Right lobe of liver (tissue), 6 donors: Measurements from ENCODE around the gene CELA3A. TPM values are rescaled to one million over a fixed set of nuclear protein-coding genes. Genes with fewer than 3 reads are reported as not detected.

Experiments
- ATAC-seq, 4 donors: fragments of 200-7000 bp; cut with Tn5 transposase; one replicate each; pipeline ENCODE4 v1.9.1; 2020; ENCODE audit warnings: mild to moderate bottlenecking in 4 of 4, moderate library complexity in 4 of 4
- DNase-seq, 3 donors: peaks; one replicate each; pipeline ENCODE4 v3.0.0-alpha.2; 2020
- H3K27ac ChIP-seq, 3 donors: fragments of 200-600 bp; one replicate each; pipeline ENCODE4 v1.8.0; 2022
- H3K27me3 ChIP-seq, 2 donors: fragments of 200-600 bp; one replicate each; pipeline ENCODE4 v1.8.0; 2022
- H3K36me3 ChIP-seq, 4 donors: fragments of 200-600 bp; sonication (generic) in 1 of 4; one replicate each; pipeline versions ENCODE4 v1.5.1 to v1.8.0; 2017 to 2022; ENCODE audit warnings: control low read depth in 1 of 4
- H3K4me1 ChIP-seq, 4 donors: fragments of 200-600 bp; sonication (generic) in 1 of 4; one replicate each; pipeline versions ENCODE4 v1.5.1 to v1.8.0; 2017 to 2022; ENCODE audit warnings: control low read depth in 1 of 4
- H3K4me3 ChIP-seq, 3 donors: fragments of 200-600 bp; one replicate each; pipeline ENCODE4 v1.8.0; 2022
- H3K9me3 ChIP-seq, 4 donors: fragments of 200-600 bp; sonication (generic) in 1 of 4; one replicate each; pipeline versions ENCODE4 v1.5.1 to v1.8.0; 2017 to 2022; ENCODE audit warnings: control low read depth in 1 of 4
- POLR2A ChIP-seq: fragments of 450-650 bp; IDR thresholded peaks from one replicate; pipeline ENCODE4 v1.6.1; 2017; ENCODE audit warnings: antibody characterized with exemption, mild to moderate bottlenecking
- WGBS: methylation state at CpG from one replicate; pipeline ENCODE4 v1.1.6; 2018; ENCODE audit warnings: low coverage, low lambda C conversion rate; ENCODE audit not compliant: insufficient coverage; ENCODE audit errors: missing lambda C conversion rate; 5-methylcytosine and 5-hydroxymethylcytosine counted together
- intact Hi-C, 2 donors: fragments of 100-400 bp; cut with DNase I; formaldehyde crosslinking; loops; one replicate each; pipeline versions ENCODE4 v1.11.2 to v1.14.1; 2022
- total RNA-seq, 6 experiments: library from RNA; depleted of rRNA in 2 of 6; stranded (reverse); fragments of >200 nt in 2 of 6; fragmentation: NEBNext Ultra II Directional in 3 of 6; extraction: Animal tissue kit (Norgen Biotek cat#: 25700) in 3 of 6; gene quantifications; one replicate each; pipeline versions ENCODE4 v1.1.0 to v1.2.4, GENCODE V29; 2016 to 2023
- TF ChIP-seq, protein P1 (sequence below), 4 donors: fragments of 200-600 bp in 3 of 4; fragments of 450-650 bp in 1 of 4; IDR thresholded peaks; one replicate each; pipeline versions ENCODE4 v1.5.1 to v1.8.0; 2016 to 2022; ENCODE audit warnings: antibody characterized with exemption in 4 of 4, mild to moderate bottlenecking in 2 of 4
- donor health status: DM: no; HTN: yes; CAD: no.
- donor health status: DM: no; HTN: no; CAD: no.
- donor health status: DM: no; HTN: no; CAD: no.
- donor health status: DM: no; HTN: yes; CAD: no.
- donor health status: DM: no; HTN: yes; CAD: no.

CELA3A gene
- total RNA-seq, 6 experiments from 2014 or later = 0.22 TPM; not detected in 5

DNA sequence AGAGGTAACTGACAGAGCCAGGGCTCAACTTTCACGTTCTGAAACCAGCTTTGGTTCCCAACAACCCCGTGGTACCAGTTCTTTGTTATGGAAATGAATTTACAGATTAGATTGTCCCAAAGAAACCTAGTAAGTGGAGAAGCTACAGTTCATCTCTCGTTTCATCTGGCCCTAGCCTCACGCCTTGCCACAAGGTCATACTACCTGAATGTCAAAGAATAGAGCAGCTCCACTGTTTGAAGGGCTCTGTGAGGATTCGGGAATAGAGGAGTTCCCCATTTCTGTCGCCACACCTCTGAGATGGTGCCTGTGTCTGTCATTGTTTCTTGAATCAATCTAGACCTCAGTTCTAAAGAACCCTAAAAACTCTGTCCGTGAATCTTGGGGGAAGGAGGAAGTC lies 36.1 kb downstream of the CELA3A start:
- WGBS = 69% methylated on average over 7 of the region's 7 CpGs
- TF ChIP-seq, protein P1, sequence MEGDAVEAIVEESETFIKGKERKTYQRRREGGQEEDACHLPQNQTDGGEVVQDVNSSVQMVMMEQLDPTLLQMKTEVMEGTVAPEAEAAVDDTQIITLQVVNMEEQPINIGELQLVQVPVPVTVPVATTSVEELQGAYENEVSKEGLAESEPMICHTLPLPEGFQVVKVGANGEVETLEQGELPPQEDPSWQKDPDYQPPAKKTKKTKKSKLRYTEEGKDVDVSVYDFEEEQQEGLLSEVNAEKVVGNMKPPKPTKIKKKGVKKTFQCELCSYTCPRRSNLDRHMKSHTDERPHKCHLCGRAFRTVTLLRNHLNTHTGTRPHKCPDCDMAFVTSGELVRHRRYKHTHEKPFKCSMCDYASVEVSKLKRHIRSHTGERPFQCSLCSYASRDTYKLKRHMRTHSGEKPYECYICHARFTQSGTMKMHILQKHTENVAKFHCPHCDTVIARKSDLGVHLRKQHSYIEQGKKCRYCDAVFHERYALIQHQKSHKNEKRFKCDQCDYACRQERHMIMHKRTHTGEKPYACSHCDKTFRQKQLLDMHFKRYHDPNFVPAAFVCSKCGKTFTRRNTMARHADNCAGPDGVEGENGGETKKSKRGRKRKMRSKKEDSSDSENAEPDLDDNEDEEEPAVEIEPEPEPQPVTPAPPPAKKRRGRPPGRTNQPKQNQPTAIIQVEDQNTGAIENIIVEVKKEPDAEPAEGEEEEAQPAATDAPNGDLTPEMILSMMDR (IDR thresholded peaks at IDR 0.05) = no peak
- no peak for TF ChIP-seq POLR2A
- no peak for DNase-seq
- no peak overlapping the region for H3K27ac ChIP-seq
- no peaks in the 10 kb centered on the region for H3K4me1 ChIP-seq
- intact Hi-C loops = no loop called here
- no peak for ATAC-seq
- H3K36me3 ChIP-seq = no peaks in the 10 kb centered on the region
- no peak overlapping the region for H3K4me3 ChIP-seq
- no peaks in the 10 kb centered on the region for H3K27me3 ChIP-seq
- no peaks in the 10 kb centered on the region for H3K9me3 ChIP-seq

DNA sequence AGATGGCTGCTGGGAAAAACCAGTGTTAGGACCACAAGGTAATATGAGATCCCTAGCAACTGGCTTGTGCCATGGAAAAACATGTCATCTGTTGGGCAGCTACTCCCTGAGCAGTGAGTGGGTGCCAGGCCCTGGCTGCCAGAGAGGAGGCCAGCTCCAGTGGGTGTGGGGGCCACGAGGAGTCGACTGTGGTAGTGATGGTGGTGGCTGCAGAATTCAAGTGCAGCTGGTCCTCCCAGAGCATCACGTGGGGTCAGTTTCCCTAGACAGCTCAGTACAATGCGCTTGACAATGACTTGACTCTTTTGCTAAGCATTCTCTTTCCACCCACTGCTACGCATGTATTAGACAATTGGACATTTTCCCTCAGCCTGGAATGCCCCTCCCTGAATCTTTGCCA lies 36.6 kb downstream of the CELA3A start:
- H3K4me1 ChIP-seq = no peaks in the 10 kb centered on the region
- WGBS = 70% methylated on average over 2 of the region's 5 CpGs
- no peak for TF ChIP-seq POLR2A

DNA sequence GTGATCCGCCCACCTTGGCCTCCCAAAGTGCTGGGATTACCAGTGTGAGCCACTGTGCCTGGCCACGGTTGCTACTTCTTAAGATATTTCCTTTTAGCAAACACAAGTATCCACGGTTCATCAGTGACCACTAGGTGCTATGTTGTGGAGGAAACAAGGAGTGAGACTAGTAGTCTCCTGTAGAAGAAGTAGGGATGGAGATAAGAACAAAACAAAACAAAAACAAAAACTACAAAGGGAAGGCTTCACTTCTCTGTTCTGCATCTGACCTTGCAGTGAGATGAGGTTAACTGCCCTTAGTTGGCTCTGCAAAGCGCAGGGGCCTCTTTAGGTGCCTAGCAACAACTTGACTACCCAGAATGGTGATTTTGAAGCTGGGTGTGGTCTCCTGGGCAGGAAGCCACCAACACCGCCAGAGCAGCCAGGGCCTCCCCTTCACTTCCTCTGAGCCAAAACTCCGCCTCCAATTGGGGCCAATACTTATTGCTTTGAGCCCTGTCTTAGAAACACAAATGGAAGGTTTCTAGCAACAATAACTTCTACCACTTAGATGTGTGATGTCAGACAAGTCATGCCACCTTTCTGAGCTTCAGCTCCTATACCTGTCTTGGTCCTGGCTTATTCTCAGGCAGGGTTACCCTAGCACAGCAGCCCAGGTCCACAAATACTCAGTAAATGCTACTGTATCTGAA lies 38.3 kb downstream of the CELA3A start:
- no peak overlapping the region for H3K4me3 ChIP-seq
- H3K27ac ChIP-seq = no peak overlapping the region
- no peaks in the 10 kb centered on the region for H3K36me3 ChIP-seq
- DNase-seq (peak in 2 of 3 donors; percentile 34 to 54), ATAC-seq (peak; percentile 69 to 83 (median 81))
- TF ChIP-seq POLR2A = no peak
- TF ChIP-seq, protein P1 (IDR thresholded peaks at IDR 0.05) = no peak
- no peaks in the 10 kb centered on the region for H3K4me1 ChIP-seq
- intact Hi-C loops = no loop called here
- H3K9me3 ChIP-seq = no peaks in the 10 kb centered on the region
- H3K27me3 ChIP-seq = no peaks in the 10 kb centered on the region
- 44% methylated on average over 6 of the region's 6 CpGs for WGBS

More for the DNA sequence above, 36.6 kb downstream of the CELA3A start:
- ATAC-seq = no peak
- no peak overlapping the region for H3K4me3 ChIP-seq
- no peak overlapping the region for H3K27ac ChIP-seq
- DNase-seq = no peak
- no peaks in the 10 kb centered on the region for H3K36me3 ChIP-seq
- H3K9me3 ChIP-seq = no peaks in the 10 kb centered on the region
- intact Hi-C loops = no loop called here
- no peaks in the 10 kb centered on the region for H3K27me3 ChIP-seq

DNA sequence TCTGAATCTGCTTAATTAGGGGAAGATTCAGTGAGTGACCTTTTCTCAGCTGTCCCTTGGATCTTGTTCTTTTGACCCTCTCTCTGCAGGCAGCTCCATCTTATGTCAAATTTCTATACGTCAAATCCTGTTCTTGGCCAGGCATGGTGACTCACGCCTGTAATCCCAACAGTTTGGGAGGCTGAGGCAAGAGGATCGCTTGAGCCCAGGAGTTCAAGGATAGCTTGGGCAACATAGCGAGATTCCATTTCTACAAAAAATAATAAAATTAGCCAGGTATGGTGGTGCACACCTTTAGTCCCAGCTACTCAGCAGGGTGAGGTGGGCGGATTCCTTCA lies 38.8 kb downstream of the CELA3A start:
- no peaks in the 10 kb centered on the region for H3K4me1 ChIP-seq
- intact Hi-C loops = no loop called here
- H3K27me3 ChIP-seq = no peaks in the 10 kb centered on the region
- ATAC-seq (no peak), DNase-seq (no peak)
- no peak overlapping the region for H3K27ac ChIP-seq
- no peak overlapping the region for H3K4me3 ChIP-seq
- no peak for TF ChIP-seq POLR2A
- TF ChIP-seq, protein P1 (IDR thresholded peaks at IDR 0.05) = no peak
- no peaks in the 10 kb centered on the region for H3K36me3 ChIP-seq
- 71% methylated on average over 5 of the region's 5 CpGs for WGBS
- no peaks in the 10 kb centered on the region for H3K9me3 ChIP-seq

DNA sequence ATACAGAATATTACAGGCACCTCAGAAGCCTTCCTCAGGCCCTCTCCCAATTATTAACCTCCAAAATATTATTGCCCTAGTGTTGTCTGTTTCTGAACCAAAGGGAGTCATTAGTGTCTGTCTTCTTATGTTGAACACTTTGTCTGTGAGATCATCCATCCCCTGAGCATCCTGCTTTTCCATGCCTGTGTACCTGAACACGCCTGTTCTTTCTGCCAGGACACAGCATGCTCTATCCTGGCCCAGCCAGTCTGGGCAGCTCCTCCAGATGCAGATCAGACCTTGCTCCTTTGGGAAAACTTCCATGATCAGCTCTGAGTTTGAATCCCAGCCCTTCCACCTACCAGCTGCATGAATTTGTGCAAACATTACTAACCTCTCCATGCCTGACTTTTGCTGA lies 40.0 kb downstream of the CELA3A start:
- intact Hi-C loops = no loop called here
- Histone ChIP-seq H3K4me1 (no peaks in the 10 kb centered on the region), H3K27ac (no peak overlapping the region), H3K4me3 (no peak overlapping the region), H3K27me3 (no peaks in the 10 kb centered on the region), H3K36me3 (no peaks in the 10 kb centered on the region), H3K9me3 (no peaks in the 10 kb centered on the region)
- DNase-seq = no peak
- WGBS = 88% methylated on average over 1 of the region's 1 CpG
- TF ChIP-seq, protein P1 (IDR thresholded peaks at IDR 0.05) = no peak
- no peak for TF ChIP-seq POLR2A
- no peak for ATAC-seq
